Occipital lobe (tissue), 2 donors: ENCODE results near the gene FBLN2. TPM values are rescaled to one million over a fixed set of nuclear protein-coding genes. Genes with fewer than 3 reads are reported as not detected.
A peak's percentile ranks its signal among the peaks of the same experiment; 100 is the strongest.

Experiments used
- DNase-seq: peaks from one replicate; lab custom pipeline; 2025; lab: John Stamatoyannopoulos, UW
- total RNA-seq: library from RNA; depleted of rRNA; stranded (reverse); fragments of >200 nt; gene quantifications from one replicate; pipeline ENCODE4 v1.2.3, GENCODE V29; 2014

FBLN2 gene
- total RNA-seq, 1 donor from 2014 or later: 9.4 TPM

GRCh38 chr3:13642597-13642996, 93.7 kb downstream of the FBLN2 start:
- DNase-seq: no peak

GRCh38 chr3:13644341-13645117, 95.6 kb downstream of the FBLN2 start:
- no peak for DNase-seq

- no peak for DNase-seq
These were observed 97.1 kb downstream of the FBLN2 start for GRCh38 chr3:13645801-13646637.

GRCh38 chr3:13647298-13648059, 98.6 kb downstream of the FBLN2 start:
- DNase-seq: no peak

- DNase-seq: peak; percentile 68
These were observed 99.4 kb downstream of the FBLN2 start for GRCh38 chr3:13648060-13649001.

- DNase-seq: peak; percentile 70
These were observed 101.5 kb downstream of the FBLN2 start for GRCh38 chr3:13650210-13651056.

- DNase-seq: no peak
These were observed 102.1 kb downstream of the FBLN2 start for GRCh38 chr3:13651057-13651400.

- DNase-seq: no peak
These were observed 103.0 kb downstream of the FBLN2 start for GRCh38 chr3:13651775-13652428.

- DNase-seq: no peak
These were observed 103.8 kb downstream of the FBLN2 start for GRCh38 chr3:13652728-13653127.

GRCh38 chr3:13653631-13654279, 104.8 kb downstream of the FBLN2 start:
- no peak for DNase-seq

- no peak for DNase-seq
These were observed 105.6 kb downstream of the FBLN2 start for GRCh38 chr3:13654330-13655060.

GRCh38 chr3:13655061-13655913, 106.4 kb downstream of the FBLN2 start:
- no peak for DNase-seq

- no peak for DNase-seq
These were observed 107.8 kb downstream of the FBLN2 start for GRCh38 chr3:13656584-13657301.

- DNase-seq: peak; percentile 22
These were observed 108.9 kb downstream of the FBLN2 start for GRCh38 chr3:13657660-13658435.

GRCh38 chr3:13658681-13659080, 109.8 kb downstream of the FBLN2 start:
- no peak for DNase-seq
